BLaER1 treated with 17β-estradiol and CSF1 and Interleukin-3, amounts not matched to agents 10 nM and 100 nM (cell line): ENCODE measurements around the gene TCF7L2.
A peak's percentile ranks its signal among the peaks of the same experiment; 100 is the strongest.

Source experiments
- H3K27ac ChIP-seq, 11 experiments: shearing (Covaris generic); formaldehyde crosslinking; 2 replicates each; pipeline ENCODE4 v1.8.1; 2022
- H3K27me3 ChIP-seq, 11 experiments: shearing (Covaris generic); formaldehyde crosslinking; 2 replicates each; pipeline ENCODE4 v1.8.1; 2022
- H3K36me3 ChIP-seq, 11 experiments: shearing (Covaris generic); formaldehyde crosslinking; 2 replicates each; pipeline ENCODE4 v1.8.1; 2022
- H3K4me1 ChIP-seq, 10 experiments: shearing (Covaris generic); formaldehyde crosslinking; 2 replicates each; pipeline ENCODE4 v1.8.1; 2022
- H3K4me2 ChIP-seq, 11 experiments: shearing (Covaris generic); formaldehyde crosslinking; 2 replicates each; pipeline ENCODE4 v1.8.1; 2022
- H3K4me3 ChIP-seq, 10 experiments: shearing (Covaris generic); formaldehyde crosslinking; 2 replicates each; pipeline ENCODE4 v1.8.1; 2022
- H3K9ac ChIP-seq, 11 experiments: shearing (Covaris generic); formaldehyde crosslinking; 2 replicates each; pipeline ENCODE4 v1.8.1; 2022
- H3K9me3 ChIP-seq, 11 experiments: shearing (Covaris generic); formaldehyde crosslinking; replicated peaks in 1 of 11; 2 replicates each; pipeline ENCODE4 v1.8.1; 2022
- H4K20me1 ChIP-seq, 11 experiments: shearing (Covaris generic); formaldehyde crosslinking; 2 replicates each; pipeline ENCODE4 v1.8.1; 2022
- Cebpa-rat ChIP-seq, 11 experiments: shearing (Covaris generic); IDR thresholded peaks; 2 replicates each; pipeline ENCODE4 v1.8.1; 2022

The TCF7L2 gene

GRCh38 chr10:112949875-112950507 lies at the start of gene TCF7L2:
Gene TCF7L2, plus strand, starts transcription at chr10:112950247. Its CDS starts 510 bp downstream, at chr10:112950757.
- Histone ChIP-seq H3K9me3 (no peaks in the 10 kb centered on the region), H3K4me1 (peaks cover 28 to 56% (median 34%) of the 10 kb centered on the region in 10 experiments), H3K36me3 (peaks cover 0 to 15% (median 0%) of the 10 kb centered on the region in 11 experiments; a peak in 3 of 22 replicates), H4K20me1 (peaks cover 18 to 29% (median 22%) of the 10 kb centered on the region in 11 experiments; a peak in 21 of 22 replicates), H3K9ac (peak within 1 kb of the TSS; percentile 93 to 98 (median 96)), H3K4me3 (peak within 1 kb of the TSS; percentile 80 to 96 (median 92)), H3K4me2 (peak within 1 kb of the TSS; percentile 73 to 94 (median 83)), H3K27ac (peak within 1 kb of the TSS; percentile 91 to 99 (median 97)), H3K27me3 (no peaks in the 10 kb centered on the region)
- no peak for TF ChIP-seq Cebpa-rat (IDR thresholded peaks at IDR 0.05)

- H3K9ac ChIP-seq: no peak overlapping the region
- no peak overlapping the region for H3K27ac ChIP-seq
- TF ChIP-seq Cebpa-rat (IDR thresholded peaks at IDR 0.05): no peak
- no peaks in the 10 kb centered on the region for H3K9me3 ChIP-seq
- H4K20me1 ChIP-seq: no peaks in the 10 kb centered on the region
- no peaks in the 10 kb centered on the region for H3K27me3 ChIP-seq
- peaks cover 0 to 8% (median 0%) of the 10 kb centered on the region in 10 experiments; a peak in 3 of 20 replicates for H3K4me1 ChIP-seq
- no peak overlapping the region for H3K4me3 ChIP-seq
- H3K36me3 ChIP-seq: no peaks in the 10 kb centered on the region
- no peak overlapping the region for H3K4me2 ChIP-seq
Observed at GRCh38 chr10:112902730-112903129, 47.3 kb upstream of the TCF7L2 start.

GRCh38 chr10:112904000-112904399 lies 46.0 kb upstream of the TCF7L2 start:
- Histone ChIP-seq H3K27ac (no peak overlapping the region), H3K4me1 (peaks cover 0 to 6% (median 0%) of the 10 kb centered on the region in 10 experiments; a peak in 3 of 20 replicates), H3K9me3 (no peaks in the 10 kb centered on the region), H3K4me2 (no peak overlapping the region), H3K27me3 (no peaks in the 10 kb centered on the region), H3K9ac (no peak overlapping the region), H3K36me3 (no peaks in the 10 kb centered on the region), H4K20me1 (no peaks in the 10 kb centered on the region), H3K4me3 (no peak overlapping the region)
- TF ChIP-seq Cebpa-rat (IDR thresholded peaks at IDR 0.05): no peak

GRCh38 chr10:112906945-112907344 lies 43.1 kb upstream of the TCF7L2 start:
- Histone ChIP-seq H4K20me1 (no peaks in the 10 kb centered on the region), H3K9me3 (no peaks in the 10 kb centered on the region), H3K27ac (no peak overlapping the region), H3K4me2 (no peak overlapping the region), H3K4me1 (peaks cover 0 to 8% (median 5%) of the 10 kb centered on the region in 10 experiments; a peak in 9 of 20 replicates), H3K9ac (no peak overlapping the region), H3K27me3 (no peaks in the 10 kb centered on the region), H3K4me3 (no peak overlapping the region), H3K36me3 (no peaks in the 10 kb centered on the region)
- TF ChIP-seq Cebpa-rat (IDR thresholded peaks at IDR 0.05): no peak

GRCh38 chr10:112907893-112908292 lies 42.2 kb upstream of the TCF7L2 start:
- no peak overlapping the region for H3K4me2 ChIP-seq
- H3K4me3 ChIP-seq: no peak overlapping the region
- H3K4me1 ChIP-seq: peaks cover 0 to 11% (median 5%) of the 10 kb centered on the region in 10 experiments; a peak in 9 of 20 replicates
- no peaks in the 10 kb centered on the region for H3K9me3 ChIP-seq
- no peaks in the 10 kb centered on the region for H3K27me3 ChIP-seq
- no peaks in the 10 kb centered on the region for H3K36me3 ChIP-seq
- no peak overlapping the region for H3K9ac ChIP-seq
- no peak overlapping the region for H3K27ac ChIP-seq
- H4K20me1 ChIP-seq: no peaks in the 10 kb centered on the region
- TF ChIP-seq Cebpa-rat (IDR thresholded peaks at IDR 0.05): no peak

- Histone ChIP-seq H4K20me1 (no peaks in the 10 kb centered on the region), H3K9me3 (no peaks in the 10 kb centered on the region), H3K4me1 (peaks cover 0 to 11% (median 5%) of the 10 kb centered on the region in 10 experiments; a peak in 9 of 20 replicates), H3K27me3 (no peaks in the 10 kb centered on the region), H3K9ac (no peak overlapping the region), H3K4me3 (no peak overlapping the region), H3K4me2 (peak overlapping the region in 6 of 11 experiments; percentile 3 to 49 (median 20); a peak in 2 of 22 replicates), H3K36me3 (no peaks in the 10 kb centered on the region), H3K27ac (no peak overlapping the region)
- no peak for TF ChIP-seq Cebpa-rat (IDR thresholded peaks at IDR 0.05)
Observed at GRCh38 chr10:112911206-112911605, 38.8 kb upstream of the TCF7L2 start.

GRCh38 chr10:112912410-112912928 lies 37.6 kb upstream of the TCF7L2 start:
- H3K4me3 ChIP-seq: no peak overlapping the region
- no peaks in the 10 kb centered on the region for H3K36me3 ChIP-seq
- H4K20me1 ChIP-seq: no peaks in the 10 kb centered on the region
- peaks cover 0 to 11% (median 5%) of the 10 kb centered on the region in 10 experiments; a peak in 9 of 20 replicates for H3K4me1 ChIP-seq
- no peak for TF ChIP-seq Cebpa-rat (IDR thresholded peaks at IDR 0.05)
- no peaks in the 10 kb centered on the region for H3K9me3 ChIP-seq
- H3K4me2 ChIP-seq: no peak overlapping the region
- no peaks in the 10 kb centered on the region for H3K27me3 ChIP-seq
- no peak overlapping the region for H3K9ac ChIP-seq
- H3K27ac ChIP-seq: no peak overlapping the region

- Histone ChIP-seq H3K9ac (no peak overlapping the region), H4K20me1 (no peaks in the 10 kb centered on the region), H3K9me3 (no peaks in the 10 kb centered on the region), H3K36me3 (no peaks in the 10 kb centered on the region), H3K4me2 (no peak overlapping the region), H3K4me1 (peaks cover 0 to 11% (median 5%) of the 10 kb centered on the region in 10 experiments; a peak in 9 of 20 replicates), H3K4me3 (no peak overlapping the region), H3K27me3 (no peaks in the 10 kb centered on the region), H3K27ac (no peak overlapping the region)
- no peak for TF ChIP-seq Cebpa-rat (IDR thresholded peaks at IDR 0.05)
Observed at GRCh38 chr10:112913255-112913654, 36.8 kb upstream of the TCF7L2 start.

GRCh38 chr10:112913661-112914287 lies 36.3 kb upstream of the TCF7L2 start:
- H3K4me3 ChIP-seq: no peak overlapping the region
- no peak overlapping the region for H3K9ac ChIP-seq
- H3K4me2 ChIP-seq: no peak overlapping the region
- H3K27ac ChIP-seq: no peak overlapping the region
- peaks cover 0 to 11% (median 5%) of the 10 kb centered on the region in 10 experiments; a peak in 9 of 20 replicates for H3K4me1 ChIP-seq
- no peak for TF ChIP-seq Cebpa-rat (IDR thresholded peaks at IDR 0.05)
- H3K9me3 ChIP-seq: no peaks in the 10 kb centered on the region
- H4K20me1 ChIP-seq: no peaks in the 10 kb centered on the region
- no peaks in the 10 kb centered on the region for H3K36me3 ChIP-seq
- no peaks in the 10 kb centered on the region for H3K27me3 ChIP-seq
